GM12864 (cell line): ENCODE data around the gene CNTNAP2.

ENCODE experiments used
- DNase-seq: peaks from one replicate; pipeline ENCODE4 v3.0.0-alpha.2; 2011; ENCODE audit warnings: low read depth
- H3K4me3 ChIP-seq: 2 replicates; pipeline ENCODE4 v1.5.1; 2011; ENCODE audit warnings: mild to moderate bottlenecking, low read depth, low read length, control low read depth
- TF ChIP-seq, protein P1 (sequence below): IDR thresholded peaks from 2 replicates; pipeline ENCODE4 v1.5.1; 2011; ENCODE audit warnings: low read depth, mild to moderate bottlenecking, moderate library complexity, low read length, control low read depth, inconsistent platforms; ENCODE audit errors: missing control alignments

The CNTNAP2 gene

DNA sequence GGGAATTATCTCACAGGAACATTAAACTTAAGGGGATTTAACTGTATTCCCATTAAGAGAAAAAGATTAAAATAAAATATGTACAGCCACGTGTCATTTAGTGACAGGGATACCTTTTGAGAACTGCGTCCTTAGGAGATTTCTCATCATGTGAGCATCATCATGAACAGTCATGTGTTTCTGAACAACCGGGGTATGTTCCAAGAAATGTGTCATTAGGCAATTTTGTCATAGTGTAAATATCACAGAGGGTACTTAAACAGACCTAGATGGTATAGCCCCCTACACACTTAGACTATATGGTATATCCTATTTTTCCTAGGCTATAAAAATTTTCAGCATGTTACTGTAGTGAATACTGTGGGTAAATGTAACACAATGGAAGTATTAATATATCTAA, 840.3 kb downstream of the CNTNAP2 start:
- TF ChIP-seq, protein P1, sequence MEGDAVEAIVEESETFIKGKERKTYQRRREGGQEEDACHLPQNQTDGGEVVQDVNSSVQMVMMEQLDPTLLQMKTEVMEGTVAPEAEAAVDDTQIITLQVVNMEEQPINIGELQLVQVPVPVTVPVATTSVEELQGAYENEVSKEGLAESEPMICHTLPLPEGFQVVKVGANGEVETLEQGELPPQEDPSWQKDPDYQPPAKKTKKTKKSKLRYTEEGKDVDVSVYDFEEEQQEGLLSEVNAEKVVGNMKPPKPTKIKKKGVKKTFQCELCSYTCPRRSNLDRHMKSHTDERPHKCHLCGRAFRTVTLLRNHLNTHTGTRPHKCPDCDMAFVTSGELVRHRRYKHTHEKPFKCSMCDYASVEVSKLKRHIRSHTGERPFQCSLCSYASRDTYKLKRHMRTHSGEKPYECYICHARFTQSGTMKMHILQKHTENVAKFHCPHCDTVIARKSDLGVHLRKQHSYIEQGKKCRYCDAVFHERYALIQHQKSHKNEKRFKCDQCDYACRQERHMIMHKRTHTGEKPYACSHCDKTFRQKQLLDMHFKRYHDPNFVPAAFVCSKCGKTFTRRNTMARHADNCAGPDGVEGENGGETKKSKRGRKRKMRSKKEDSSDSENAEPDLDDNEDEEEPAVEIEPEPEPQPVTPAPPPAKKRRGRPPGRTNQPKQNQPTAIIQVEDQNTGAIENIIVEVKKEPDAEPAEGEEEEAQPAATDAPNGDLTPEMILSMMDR = no peak
- DNase-seq = no peak
- H3K4me3 ChIP-seq = no peak overlapping the region

GRCh38 chr7:146960773-146961391, 844.3 kb downstream of the CNTNAP2 start:
- DNase-seq = no peak
- TF ChIP-seq, protein P1 = no peak
- H3K4me3 ChIP-seq = no peak overlapping the region

DNA sequence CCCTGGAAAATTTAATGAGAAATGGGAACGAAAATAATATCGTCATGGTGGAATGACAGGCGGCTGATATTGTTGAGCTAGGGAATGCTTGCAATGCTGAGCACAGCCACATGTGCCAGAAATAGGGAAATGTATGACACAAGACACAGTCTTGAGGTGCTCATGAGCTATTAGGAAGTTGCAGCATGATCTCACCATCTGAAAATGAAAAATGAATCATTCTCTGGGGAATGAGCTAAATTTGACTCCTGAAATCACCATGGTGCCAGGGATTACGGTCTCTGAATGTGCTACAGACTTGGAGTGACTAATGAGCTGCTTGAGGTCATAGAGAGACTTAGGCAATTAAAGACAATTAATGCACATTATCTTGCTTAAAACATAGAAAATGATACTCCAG, 845.0 kb downstream of the CNTNAP2 start:
- DNase-seq = no peak
- TF ChIP-seq, protein P1 = no peak

DNA sequence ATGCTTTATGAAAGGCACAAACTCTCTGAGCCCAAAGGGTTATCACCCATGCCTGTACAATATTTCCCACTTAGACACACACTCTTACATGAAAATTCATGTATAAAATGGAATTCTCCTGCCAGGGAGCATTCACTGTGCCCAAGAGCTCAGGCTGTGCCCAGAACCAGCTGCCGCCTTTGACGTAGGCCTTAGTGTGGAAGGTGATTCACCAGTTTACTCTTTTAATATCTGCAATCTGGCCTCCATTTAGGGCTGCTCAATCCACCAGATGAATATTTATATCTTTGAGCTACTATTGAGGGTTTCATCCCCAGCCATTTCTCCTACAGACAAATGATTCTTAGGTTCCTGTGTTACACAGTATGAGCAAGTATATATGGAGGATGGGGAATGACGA, 849.7 kb downstream of the CNTNAP2 start:
- H3K4me3 ChIP-seq = no peak overlapping the region
- TF ChIP-seq, protein P1 = no peak
- no peak for DNase-seq

More for the DNA sequence above, 845.0 kb downstream of the CNTNAP2 start:
- no peak overlapping the region for H3K4me3 ChIP-seq

DNA sequence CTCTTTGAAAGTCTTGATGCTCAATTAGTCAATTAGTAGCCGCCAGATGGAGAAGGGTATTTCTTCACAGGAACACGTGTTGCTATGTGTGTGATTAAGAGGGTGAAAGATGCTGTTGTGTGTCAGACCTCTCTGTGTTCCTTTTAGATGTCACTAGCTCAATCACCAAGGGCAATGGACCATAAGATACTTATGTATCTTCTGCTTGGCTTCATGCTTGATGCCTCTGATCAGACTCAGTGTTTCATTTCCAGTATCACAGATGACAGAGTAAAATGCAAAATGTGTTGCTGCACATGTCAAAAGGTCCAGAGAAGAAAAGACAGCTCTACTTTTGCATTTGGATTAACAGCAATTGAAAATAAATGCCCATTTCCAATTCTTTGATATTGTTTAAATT, 865.9 kb downstream of the CNTNAP2 start:
- TF ChIP-seq, protein P1 = no peak
- DNase-seq = no peak
- H3K4me3 ChIP-seq = no peak overlapping the region

DNA sequence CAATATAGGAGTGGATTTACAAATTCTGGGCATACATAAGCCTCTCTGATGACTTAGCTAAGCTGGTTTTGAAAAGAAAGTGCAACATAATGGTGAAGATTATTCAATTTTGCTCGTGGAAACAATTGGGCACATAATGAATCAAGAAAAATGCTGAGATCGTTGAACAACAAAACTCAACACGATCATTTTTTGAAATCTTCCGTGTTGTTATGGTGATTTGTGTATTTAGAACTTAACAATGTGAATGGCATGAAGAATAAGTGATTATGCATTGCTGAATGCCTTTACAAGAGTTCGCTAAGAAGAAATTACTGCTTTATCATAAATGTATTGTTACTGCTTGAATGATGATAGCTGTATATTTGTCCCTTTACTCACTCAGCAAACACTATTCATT, 875.0 kb downstream of the CNTNAP2 start:
- TF ChIP-seq, protein P1 = no peak
- H3K4me3 ChIP-seq = no peak overlapping the region
- no peak for DNase-seq

DNA sequence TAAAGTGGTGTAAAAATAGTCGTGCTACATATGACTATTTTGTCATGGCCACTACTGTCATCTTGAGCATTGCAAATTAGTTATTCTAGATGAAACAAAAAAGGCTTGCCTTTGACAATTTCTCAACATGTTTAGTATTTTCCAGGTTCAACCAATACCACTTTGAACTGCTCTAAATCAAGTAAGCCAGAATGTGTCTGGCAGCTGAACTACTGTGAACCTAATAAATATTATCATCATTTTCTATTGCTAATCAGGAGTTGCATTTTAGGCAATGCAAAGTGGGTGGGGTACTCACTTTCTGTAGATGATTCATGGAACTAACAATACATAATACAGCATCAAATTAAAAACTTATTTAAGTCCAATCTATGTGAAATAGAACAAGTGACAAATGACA, 877.2 kb downstream of the CNTNAP2 start:
- TF ChIP-seq, protein P1 = no peak
- DNase-seq = no peak
- H3K4me3 ChIP-seq = no peak overlapping the region
